T-helper 2 cell (primary cell): ENCODE data around the gene CFAP299.
"Not testable (repeated sequence)": the region's sequence is repeated elsewhere in the genome, so short reads cannot be mapped to it uniquely, and the experiment has no call there.

Experiments used
- DNase-seq, 5 experiments: peaks; one replicate each; pipeline versions ENCODE4 v3.0.0 to v3.0.0-alpha.2; 2012 to 2022

CFAP299 gene

GRCh38 chr4:80333121-80333520 lies 2.4 kb upstream of the CFAP299 start:
- no peak for DNase-seq

DNA sequence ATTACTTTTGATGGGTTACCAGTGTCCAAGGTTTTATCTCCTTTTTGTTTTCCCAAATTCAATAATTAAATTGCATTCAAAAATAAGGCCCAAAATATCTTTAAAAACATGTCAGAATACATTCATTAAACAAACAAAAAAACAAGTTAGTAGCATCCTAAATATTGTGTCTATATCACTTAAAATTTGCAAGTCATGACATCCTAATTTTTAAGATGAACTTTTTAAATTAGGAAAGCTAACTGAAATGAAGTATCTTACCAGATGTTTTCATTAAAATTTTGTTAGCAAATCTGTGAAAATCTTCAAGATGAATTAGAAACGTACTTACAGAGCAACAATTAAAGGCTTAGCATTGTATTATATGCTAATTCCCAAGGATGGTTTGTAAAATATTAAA lies 962 bp upstream of the CFAP299 start:
- DNase-seq: no peak

DNA sequence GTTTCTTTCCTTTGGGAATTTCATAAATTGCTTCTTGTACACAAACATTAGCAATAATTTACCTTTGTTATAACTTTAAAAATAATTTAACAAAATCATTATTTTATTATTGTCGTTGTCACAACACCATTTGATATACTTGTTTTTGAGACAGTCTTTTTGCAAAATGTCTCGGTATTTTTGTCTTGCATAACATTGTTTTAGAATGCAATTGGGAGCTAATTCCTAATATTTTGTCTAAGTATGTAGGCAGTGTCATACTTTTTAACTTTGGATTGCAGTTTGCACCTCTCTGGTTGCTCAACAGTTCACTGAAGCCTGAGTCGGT lies 340 bp upstream of the CFAP299 start:
- DNase-seq: no peak

GRCh38 chr4:80336582-80336981 lies 1.1 kb downstream of the CFAP299 start:
- no peak for DNase-seq

- DNase-seq: no peak
These were observed 4.5 kb downstream of the CFAP299 start for GRCh38 chr4:80340036-80340435.

DNA sequence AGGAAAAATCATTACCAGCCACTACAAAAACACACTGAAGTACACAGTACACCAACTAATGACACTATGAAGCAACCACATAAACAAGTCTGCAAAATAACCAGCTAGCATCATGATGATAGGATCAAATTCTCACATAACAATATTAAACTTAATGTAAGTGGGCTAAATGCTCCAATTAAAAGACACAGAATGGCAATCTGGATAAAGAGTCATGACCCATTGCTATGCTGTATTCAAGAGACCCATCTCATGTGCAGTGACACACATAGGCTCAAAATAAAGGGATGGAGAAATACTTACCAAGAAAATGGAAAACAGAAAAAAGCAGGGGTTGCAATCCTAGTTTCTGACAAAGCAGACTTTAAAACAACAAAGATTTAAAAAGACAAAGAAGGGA lies 7.2 kb downstream of the CFAP299 start:
- DNase-seq: not testable (repeated sequence)

GRCh38 chr4:80343887-80344286 lies 8.4 kb downstream of the CFAP299 start:
- DNase-seq: no peak

DNA sequence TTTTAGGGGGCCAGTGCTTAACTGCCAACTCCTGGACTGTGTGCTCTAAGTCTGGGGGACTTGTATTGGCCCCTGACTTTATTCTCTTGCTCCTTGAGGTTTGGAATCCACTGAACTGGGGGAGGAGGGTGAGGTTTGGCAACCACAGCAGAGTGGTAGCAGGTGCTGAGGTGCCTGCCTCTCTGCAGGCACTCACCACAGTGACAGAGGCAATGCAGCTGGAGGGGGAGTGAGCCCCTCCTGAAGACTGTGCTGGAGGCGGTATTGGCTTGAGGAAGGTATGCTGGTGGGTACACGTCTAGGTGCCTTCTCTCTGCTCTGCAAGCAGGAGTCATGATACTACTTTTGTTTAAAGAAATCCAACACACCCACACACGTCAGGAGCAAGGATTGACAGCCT lies 24.6 kb downstream of the CFAP299 start:
- no peak for DNase-seq

DNA sequence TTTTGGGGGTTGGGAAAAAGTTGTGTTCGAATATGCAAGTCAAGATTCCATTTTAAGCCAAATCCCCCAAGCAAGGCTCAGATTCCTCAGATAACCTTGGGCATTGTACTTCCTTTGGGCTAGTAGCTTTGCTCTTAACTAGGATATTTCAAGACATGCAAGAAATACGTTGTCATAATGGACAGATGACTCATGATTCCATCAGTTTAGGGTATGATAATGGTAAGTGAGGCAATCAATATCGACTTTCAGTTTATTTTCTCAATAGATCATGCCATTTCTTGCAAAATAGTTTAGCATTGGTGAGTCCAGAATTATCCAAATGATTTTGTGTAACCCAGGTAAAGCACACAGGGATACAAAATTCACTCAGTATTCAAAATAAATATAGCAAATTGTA lies 25.4 kb downstream of the CFAP299 start:
- DNase-seq: no peak

DNA sequence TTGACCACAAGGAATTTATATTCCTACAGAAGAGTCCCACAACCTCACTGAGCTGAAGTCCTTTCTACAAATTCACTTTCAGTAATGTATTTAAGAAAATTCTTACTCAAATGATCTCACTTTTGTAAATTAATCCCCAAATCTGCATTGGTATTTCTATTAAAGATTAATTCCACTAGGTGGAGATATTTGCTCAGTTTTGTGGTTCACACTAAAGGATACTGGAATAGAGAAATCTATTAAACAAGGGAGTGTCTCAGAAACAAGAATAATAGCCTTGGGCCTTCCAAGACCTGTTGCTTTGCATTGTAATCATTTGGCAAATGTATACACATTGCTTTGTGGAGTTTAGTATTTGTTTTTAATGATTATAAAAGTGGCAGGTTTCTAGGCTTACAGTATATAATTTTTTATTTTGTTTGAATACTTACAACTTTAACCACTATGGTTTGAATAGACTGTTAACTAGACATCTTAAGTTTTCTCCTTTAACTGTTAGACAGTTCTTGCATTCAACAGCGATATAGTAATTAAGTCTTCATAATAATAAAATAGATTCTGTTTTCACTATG lies 25.9 kb downstream of the CFAP299 start:
- DNase-seq: peak in 1 of 5 experiments; percentile 20

DNA sequence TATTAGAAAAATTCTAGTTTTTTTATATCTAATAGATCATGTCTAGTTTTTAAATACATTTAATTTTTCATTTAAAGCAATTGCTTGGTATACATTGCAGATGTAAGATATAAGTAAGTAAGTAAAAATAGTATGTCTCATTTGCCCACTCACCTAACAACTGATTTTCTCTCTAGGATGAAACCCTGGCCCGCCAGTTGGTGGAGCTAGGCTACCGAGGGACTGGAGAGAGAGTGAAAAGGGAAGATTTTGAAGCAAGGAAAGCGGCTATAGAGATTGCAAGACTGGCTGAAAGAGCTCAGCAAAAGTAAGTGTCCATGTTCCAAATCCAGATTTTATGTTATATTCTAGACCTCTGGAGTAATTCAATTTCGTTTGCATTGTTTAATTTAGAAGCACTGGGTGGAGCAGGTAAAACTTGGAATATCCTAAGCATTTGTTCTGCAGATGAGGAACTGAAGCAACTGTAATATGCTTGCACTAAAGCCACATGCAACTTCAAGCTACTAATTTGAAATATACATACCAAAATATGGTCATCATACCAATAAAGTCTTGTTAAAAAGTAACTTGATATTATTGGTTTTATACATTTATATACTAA lies 27.1 kb downstream of the CFAP299 start:
- peak in 1 of 5 experiments; percentile 32 for DNase-seq

- peak in 4 of 5 experiments; percentile 19 to 50 (median 28) for DNase-seq
These were observed 30.4 kb downstream of the CFAP299 start for GRCh38 chr4:80365928-80366327.

- DNase-seq: no peak
These were observed 32.2 kb downstream of the CFAP299 start for GRCh38 chr4:80367737-80368136.

DNA sequence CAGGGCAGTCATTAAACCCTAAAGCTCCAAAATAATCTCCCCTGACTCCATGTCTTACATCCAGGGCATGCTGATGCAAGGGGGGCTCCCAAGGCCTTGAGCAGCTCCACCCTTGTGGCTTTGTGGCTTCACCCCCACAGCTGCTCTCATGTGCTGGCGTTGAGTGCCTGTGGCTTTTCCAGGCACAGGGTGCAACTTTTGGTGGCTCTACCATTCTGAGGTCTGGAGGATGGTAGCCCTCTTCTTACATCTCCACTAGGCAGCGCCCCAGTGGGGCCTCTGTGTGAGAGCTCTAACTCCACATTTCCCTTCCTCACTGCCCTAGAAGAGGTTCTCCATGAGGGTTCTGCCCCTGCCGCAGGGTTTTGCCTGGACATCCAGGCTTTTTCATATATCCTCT lies 35.1 kb downstream of the CFAP299 start:
- no peak for DNase-seq

- DNase-seq: no peak
These were observed 35.5 kb downstream of the CFAP299 start for GRCh38 chr4:80371046-80371445.

GRCh38 chr4:80374180-80374579 lies 38.6 kb downstream of the CFAP299 start:
- DNase-seq: no peak

DNA sequence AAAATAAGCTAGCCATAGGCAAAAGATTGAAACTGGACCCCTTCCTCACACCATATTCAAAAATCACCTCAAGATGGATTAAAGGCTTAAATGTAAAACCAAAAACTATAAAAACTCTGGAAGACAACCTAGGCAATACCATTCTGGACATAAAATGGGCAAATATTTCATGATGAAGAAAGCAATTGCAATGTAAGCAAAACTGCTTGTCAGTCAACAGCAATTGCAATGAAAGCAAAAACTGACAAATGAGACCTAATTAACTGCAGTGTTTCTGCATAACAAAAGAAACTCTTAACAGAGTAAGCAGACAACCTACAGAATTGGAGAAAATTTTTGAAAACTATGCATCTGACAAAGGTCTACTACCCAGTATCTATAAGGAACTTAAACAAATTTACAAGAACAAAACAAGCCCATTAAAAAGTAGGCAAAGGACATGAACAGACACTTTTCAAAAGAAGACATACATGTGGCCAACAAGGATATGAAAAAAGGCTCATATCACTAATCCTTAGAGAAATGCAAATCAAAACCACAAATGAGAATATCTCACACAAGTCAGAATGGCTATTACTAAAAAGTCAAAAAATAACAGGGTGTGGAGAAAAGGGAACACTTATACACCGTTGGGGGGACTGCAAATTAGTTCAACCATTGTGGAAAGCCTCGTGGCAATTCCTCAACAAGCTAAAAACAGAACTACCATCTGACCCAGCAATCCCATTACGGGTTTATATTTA lies 46.7 kb downstream of the CFAP299 start:
- DNase-seq: no peak

- DNase-seq: no peak
These were observed 50.1 kb downstream of the CFAP299 start for GRCh38 chr4:80385397-80386280.

GRCh38 chr4:80386281-80386886 lies 50.9 kb downstream of the CFAP299 start:
- no peak for DNase-seq

GRCh38 chr4:80387390-80388283 lies 52.1 kb downstream of the CFAP299 start:
- DNase-seq: no peak

- no peak for DNase-seq
These were observed 52.7 kb downstream of the CFAP299 start for GRCh38 chr4:80388284-80388607.

GRCh38 chr4:80390178-80390577 lies 54.6 kb downstream of the CFAP299 start:
- DNase-seq: no peak
